ENCODE measurements around the gene ANKRD1.

The ANKRD1 gene

DNA sequence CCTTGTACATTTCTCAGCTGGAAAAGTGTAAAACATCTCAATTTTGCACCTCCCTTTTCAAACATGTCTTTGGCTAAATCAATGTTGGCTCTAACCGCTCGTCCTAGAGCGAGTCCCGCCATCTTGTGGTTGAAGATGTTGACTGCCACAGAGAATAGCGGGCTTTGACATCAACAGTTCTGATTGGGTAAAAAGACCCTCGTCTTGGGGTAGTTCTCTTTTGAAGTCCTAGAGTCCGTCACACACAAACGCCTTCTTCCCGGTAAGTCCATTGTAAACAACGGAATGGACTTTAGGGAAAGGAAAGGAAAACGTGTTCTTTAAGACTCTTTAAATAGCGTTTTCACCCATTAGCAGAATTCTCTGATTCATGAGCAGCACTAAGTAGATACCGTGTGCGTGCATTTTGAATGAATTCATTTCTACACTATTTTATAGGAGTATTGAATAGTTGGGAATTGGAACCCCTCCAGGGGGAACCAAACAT, 49.6 kb downstream of the ANKRD1 start:
- no peak overlapping the region for H3K27ac ChIP-seq (ENCODE audit: poor library complexity, severe bottlenecking)
- TF ChIP-seq, protein P1, sequence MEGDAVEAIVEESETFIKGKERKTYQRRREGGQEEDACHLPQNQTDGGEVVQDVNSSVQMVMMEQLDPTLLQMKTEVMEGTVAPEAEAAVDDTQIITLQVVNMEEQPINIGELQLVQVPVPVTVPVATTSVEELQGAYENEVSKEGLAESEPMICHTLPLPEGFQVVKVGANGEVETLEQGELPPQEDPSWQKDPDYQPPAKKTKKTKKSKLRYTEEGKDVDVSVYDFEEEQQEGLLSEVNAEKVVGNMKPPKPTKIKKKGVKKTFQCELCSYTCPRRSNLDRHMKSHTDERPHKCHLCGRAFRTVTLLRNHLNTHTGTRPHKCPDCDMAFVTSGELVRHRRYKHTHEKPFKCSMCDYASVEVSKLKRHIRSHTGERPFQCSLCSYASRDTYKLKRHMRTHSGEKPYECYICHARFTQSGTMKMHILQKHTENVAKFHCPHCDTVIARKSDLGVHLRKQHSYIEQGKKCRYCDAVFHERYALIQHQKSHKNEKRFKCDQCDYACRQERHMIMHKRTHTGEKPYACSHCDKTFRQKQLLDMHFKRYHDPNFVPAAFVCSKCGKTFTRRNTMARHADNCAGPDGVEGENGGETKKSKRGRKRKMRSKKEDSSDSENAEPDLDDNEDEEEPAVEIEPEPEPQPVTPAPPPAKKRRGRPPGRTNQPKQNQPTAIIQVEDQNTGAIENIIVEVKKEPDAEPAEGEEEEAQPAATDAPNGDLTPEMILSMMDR (IDR thresholded peaks at IDR 0.05; ENCODE audit: poor library complexity, severe bottlenecking) = peak; percentile 37
- ATAC-seq (ENCODE audit: low read depth) = peak; percentile 31

DNA sequence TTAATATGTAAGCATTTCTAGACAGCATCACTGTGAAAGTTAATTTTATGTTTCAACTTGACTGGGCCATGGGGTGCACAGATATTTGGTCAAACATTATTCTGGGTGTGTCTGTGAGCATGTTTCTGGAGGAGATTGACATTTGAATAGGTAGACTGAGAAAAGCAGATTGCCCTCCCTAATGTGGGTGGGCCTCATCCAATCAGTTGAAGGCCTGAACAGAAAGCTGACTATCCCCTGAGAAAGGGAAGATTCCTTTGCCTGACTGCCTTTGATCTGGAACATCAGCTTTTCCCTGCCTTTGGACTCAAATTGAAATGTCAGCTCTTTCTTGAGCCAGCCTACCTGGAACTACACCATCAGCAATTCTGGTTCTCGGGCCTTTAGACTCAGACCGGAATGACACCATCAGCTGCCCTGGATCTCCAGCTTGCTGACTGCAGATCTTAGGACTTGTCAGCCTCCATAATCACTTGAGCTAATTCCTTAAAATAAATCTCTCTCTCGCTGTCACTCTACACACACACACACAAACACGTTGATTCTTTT, 54.8 kb downstream of the ANKRD1 start:
- TF ChIP-seq, protein P1 (IDR thresholded peaks at IDR 0.05; ENCODE audit: poor library complexity, severe bottlenecking) = no peak
- ATAC-seq (ENCODE audit: low read depth) (no peak), DNase-seq (ENCODE audit: low spot score) (no peak)
- no peaks in the 10 kb centered on the region for H3K27me3 ChIP-seq (ENCODE audit: insufficient read depth, poor library complexity, severe bottlenecking)
- H3K4me3 ChIP-seq (ENCODE audit: severe bottlenecking) = no peak overlapping the region
- no peak overlapping the region for H3K27ac ChIP-seq (ENCODE audit: poor library complexity, severe bottlenecking)
- H3K36me3 ChIP-seq (ENCODE audit: low read depth) = no peaks in the 10 kb centered on the region
- peaks cover 2% of the 10 kb centered on the region for H3K4me1 ChIP-seq (ENCODE audit: insufficient read depth, poor library complexity, severe bottlenecking)
- no peaks in the 10 kb centered on the region for H3K9me3 ChIP-seq (ENCODE audit: severe bottlenecking)

More for the DNA sequence above, 49.6 kb downstream of the ANKRD1 start:
- H3K36me3 ChIP-seq (ENCODE audit: low read depth) = peaks cover 21% of the 10 kb centered on the region
- H3K4me3 ChIP-seq (ENCODE audit: severe bottlenecking) = peak overlapping the region; percentile 73
- H3K9me3 ChIP-seq (ENCODE audit: severe bottlenecking) = no peaks in the 10 kb centered on the region
- H3K4me1 ChIP-seq (ENCODE audit: insufficient read depth, poor library complexity, severe bottlenecking) = peaks cover 6% of the 10 kb centered on the region
- DNase-seq (ENCODE audit: low spot score) = no peak
- no peaks in the 10 kb centered on the region for H3K27me3 ChIP-seq (ENCODE audit: insufficient read depth, poor library complexity, severe bottlenecking)

- TF ChIP-seq, protein P1 (IDR thresholded peaks at IDR 0.05; ENCODE audit: poor library complexity, severe bottlenecking) = peak; percentile 65
- Histone ChIP-seq H3K4me3 (ENCODE audit: severe bottlenecking) (no peak overlapping the region), H3K27ac (ENCODE audit: poor library complexity, severe bottlenecking) (no peak overlapping the region), H3K27me3 (ENCODE audit: insufficient read depth, poor library complexity, severe bottlenecking) (no peaks in the 10 kb centered on the region), H3K36me3 (ENCODE audit: low read depth) (no peaks in the 10 kb centered on the region), H3K9me3 (ENCODE audit: severe bottlenecking) (no peaks in the 10 kb centered on the region), H3K4me1 (ENCODE audit: insufficient read depth, poor library complexity, severe bottlenecking) (no peaks in the 10 kb centered on the region)
- no peak for DNase-seq (ENCODE audit: low spot score)
- no peak for ATAC-seq (ENCODE audit: low read depth)
Measured at GRCh38 chr10:90865401-90865800, 55.5 kb downstream of the ANKRD1 start.

- no peak for ATAC-seq (ENCODE audit: low read depth)
- no peaks in the 10 kb centered on the region for H3K36me3 ChIP-seq (ENCODE audit: low read depth)
- no peaks in the 10 kb centered on the region for H3K9me3 ChIP-seq (ENCODE audit: severe bottlenecking)
- no peaks in the 10 kb centered on the region for H3K27me3 ChIP-seq (ENCODE audit: insufficient read depth, poor library complexity, severe bottlenecking)
- no peak overlapping the region for H3K27ac ChIP-seq (ENCODE audit: poor library complexity, severe bottlenecking)
- DNase-seq (ENCODE audit: low spot score) = no peak
- H3K4me1 ChIP-seq (ENCODE audit: insufficient read depth, poor library complexity, severe bottlenecking) = peaks cover 17% of the 10 kb centered on the region
- no peak overlapping the region for H3K4me3 ChIP-seq (ENCODE audit: severe bottlenecking)
- TF ChIP-seq, protein P1 (IDR thresholded peaks at IDR 0.05; ENCODE audit: poor library complexity, severe bottlenecking) = peak; percentile 97
Measured at GRCh38 chr10:90862908-90863514, 57.9 kb downstream of the ANKRD1 start.
